ENCODE results near the gene KLHL30.

- no peak for TF ChIP-seq CTCF (conservative IDR thresholded peaks at IDR 0.05 in 1 of 2, IDR thresholded peaks at IDR 0.05 in 1 of 2; ENCODE audit: extremely low read depth in 1 of 2, insufficient read depth in 1 of 2, low read depth in 1 of 2, low read length in 2 of 2)
- no peak for TF ChIP-seq EZH2 (IDR thresholded peaks at IDR 0.05; ENCODE audit: borderline replicate concordance, low read length)
Measured at GRCh38 chr2:238121511-238122286, 16.8 kb upstream of the KLHL30 start.

All from mammary epithelial cell (primary cell).